SH-SY5Y (cell line): ENCODE results near the gene ST6GAL2.

Experiments used
- GATA2 ChIP-seq: IDR thresholded peaks from 2 replicates; pipeline ENCODE4 v1.6.1; 2011; ENCODE audit warnings: mild to moderate bottlenecking, low read depth, low read length
- GATA3 ChIP-seq: IDR thresholded peaks from 2 replicates; pipeline ENCODE4 v1.6.1; 2011; ENCODE audit warnings: low read depth, mild to moderate bottlenecking, low read length, moderate library complexity

- no peak for TF ChIP-seq GATA2
- TF ChIP-seq GATA3: no peak
Observed at GRCh38 chr2:106899786-106900530, 14.0 kb upstream of the ST6GAL2 start.
